Loucy (cell line): ENCODE measurements around the gene CHKB.

Experiments
- H2AFZ ChIP-seq: fragments of 200-600 bp; sonication (generic); 2 replicates; pipeline ENCODE4 v1.6.0; 2016; ENCODE audit warnings: antibody characterized with exemption, mild to moderate bottlenecking, low read length, moderate library complexity
- H3F3A ChIP-seq: fragments of 200-600 bp; 2 replicates; pipeline ENCODE4 v1.6.0; 2016; ENCODE audit warnings: antibody characterized with exemption, low read depth, mild to moderate bottlenecking
- H3K27me3 ChIP-seq: fragments of 200-600 bp; sonication (generic); 2 replicates; pipeline ENCODE4 v1.6.1; 2014; ENCODE audit warnings: low read length, mild to moderate bottlenecking; ENCODE audit not compliant: insufficient read depth, poor library complexity, severe bottlenecking
- H3K36me3 ChIP-seq: fragments of 200-600 bp; sonication (generic); 2 replicates; pipeline ENCODE4 v1.6.1; 2016; ENCODE audit warnings: low read length; ENCODE audit not compliant: insufficient read depth
- H3K4me1 ChIP-seq: fragments of 200-600 bp; sonication (generic); 2 replicates; pipeline ENCODE4 v1.5.1; 2014; ENCODE audit warnings: low read length, mild to moderate bottlenecking; ENCODE audit not compliant: insufficient read depth, poor library complexity, severe bottlenecking
- H3K4me2 ChIP-seq: fragments of 200-600 bp; sonication (generic); 2 replicates; pipeline ENCODE4 v1.6.0; 2014; ENCODE audit warnings: antibody characterized with exemption, low read length, low read depth, mild to moderate bottlenecking; ENCODE audit not compliant: poor library complexity, severe bottlenecking
- H3K4me3 ChIP-seq: fragments of 200-600 bp; sonication (generic); 2 replicates; pipeline ENCODE4 v1.5.1; 2014; ENCODE audit warnings: low read length, mild to moderate bottlenecking, mixed read lengths; ENCODE audit not compliant: poor library complexity, severe bottlenecking
- H3K79me2 ChIP-seq: fragments of 200-600 bp; sonication (generic); 2 replicates; pipeline ENCODE4 v1.6.1; 2014; ENCODE audit warnings: low read length; ENCODE audit not compliant: insufficient read depth
- H3K9ac ChIP-seq: fragments of 200-600 bp; sonication (generic); 2 replicates; pipeline ENCODE4 v1.6.0; 2014; ENCODE audit warnings: mild to moderate bottlenecking, low read depth, low read length, moderate library complexity; ENCODE audit not compliant: poor library complexity, severe bottlenecking
- H3K9me2 ChIP-seq: fragments of 200-600 bp; sonication (generic); replicated peaks from 2 replicates; pipeline ENCODE4 v1.6.1; 2016; ENCODE audit warnings: low read depth, low read length, mixed read lengths
- H3K9me3 ChIP-seq: fragments of 200-600 bp; sonication (generic); 2 replicates; pipeline ENCODE4 v1.6.1; 2014; ENCODE audit warnings: mild to moderate bottlenecking, antibody characterized with exemption, low read length, low read depth; ENCODE audit not compliant: insufficient read depth
- H4K20me1 ChIP-seq: fragments of 200-600 bp; sonication (generic); 2 replicates; pipeline ENCODE4 v1.6.0; 2014; ENCODE audit warnings: antibody characterized with exemption, low read length, mild to moderate bottlenecking; ENCODE audit not compliant: insufficient read depth, poor library complexity, severe bottlenecking
- CTCF ChIP-seq: fragments of 200-600 bp; sonication (generic); conservative IDR thresholded peaks from 2 replicates; pipeline ENCODE4 v1.5.1; 2014; ENCODE audit warnings: mild to moderate bottlenecking, antibody characterized with exemption, low read length
- EZH2phosphoT487 ChIP-seq: fragments of 200-600 bp; IDR thresholded peaks from 2 replicates; pipeline ENCODE4 v1.6.1; 2018; ENCODE audit warnings: antibody characterized with exemption, mild to moderate bottlenecking, moderate library complexity, borderline replicate concordance

The CHKB gene

GRCh38 chr22:50612528-50613221 is 30.0 kb upstream of the CHKB start:
- Histone ChIP-seq H3K9me3 (no peaks in the 10 kb centered on the region), H3K9ac (no peak overlapping the region), H3K4me2 (no peak overlapping the region), H3K4me1 (no peaks in the 10 kb centered on the region), H3F3A (no peaks in the 10 kb centered on the region), H2AFZ (no peak overlapping the region), H3K4me3 (no peak overlapping the region), H3K36me3 (no peaks in the 10 kb centered on the region), H3K9me2 (no peaks in the 10 kb centered on the region), H4K20me1 (no peaks in the 10 kb centered on the region), H3K79me2 (no peaks in the 10 kb centered on the region), H3K27me3 (no peaks in the 10 kb centered on the region)
- TF ChIP-seq EZH2phosphoT487 (no peak), CTCF (no peak)

DNA sequence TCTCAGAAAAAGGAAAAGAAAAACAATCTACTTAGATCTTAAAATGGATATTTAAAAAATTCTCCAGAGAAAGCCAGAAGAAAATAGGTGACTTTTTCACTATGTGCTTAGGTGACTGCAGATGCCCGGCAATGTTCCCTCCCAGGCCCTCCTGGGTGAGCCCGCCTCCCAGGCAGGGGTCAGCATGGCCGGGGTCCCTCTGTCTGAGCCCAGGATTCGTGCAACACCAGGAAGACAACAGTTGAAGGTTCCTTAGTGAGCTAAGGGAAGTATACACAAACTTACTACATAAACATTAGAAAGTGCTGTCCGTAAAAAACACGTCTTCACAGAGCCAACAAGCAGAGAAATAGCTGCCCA is 29.5 kb upstream of the CHKB start:
- H3F3A ChIP-seq = no peaks in the 10 kb centered on the region
- no peak overlapping the region for H3K4me2 ChIP-seq
- H3K9ac ChIP-seq = no peak overlapping the region
- no peaks in the 10 kb centered on the region for H3K79me2 ChIP-seq
- TF ChIP-seq CTCF (no peak), EZH2phosphoT487 (no peak)
- no peaks in the 10 kb centered on the region for H3K4me1 ChIP-seq
- no peaks in the 10 kb centered on the region for H3K9me2 ChIP-seq
- H3K27me3 ChIP-seq = no peaks in the 10 kb centered on the region
- H3K36me3 ChIP-seq = no peaks in the 10 kb centered on the region
- H3K4me3 ChIP-seq = no peak overlapping the region
- H3K9me3 ChIP-seq = no peaks in the 10 kb centered on the region
- no peak overlapping the region for H2AFZ ChIP-seq
- no peaks in the 10 kb centered on the region for H4K20me1 ChIP-seq

DNA sequence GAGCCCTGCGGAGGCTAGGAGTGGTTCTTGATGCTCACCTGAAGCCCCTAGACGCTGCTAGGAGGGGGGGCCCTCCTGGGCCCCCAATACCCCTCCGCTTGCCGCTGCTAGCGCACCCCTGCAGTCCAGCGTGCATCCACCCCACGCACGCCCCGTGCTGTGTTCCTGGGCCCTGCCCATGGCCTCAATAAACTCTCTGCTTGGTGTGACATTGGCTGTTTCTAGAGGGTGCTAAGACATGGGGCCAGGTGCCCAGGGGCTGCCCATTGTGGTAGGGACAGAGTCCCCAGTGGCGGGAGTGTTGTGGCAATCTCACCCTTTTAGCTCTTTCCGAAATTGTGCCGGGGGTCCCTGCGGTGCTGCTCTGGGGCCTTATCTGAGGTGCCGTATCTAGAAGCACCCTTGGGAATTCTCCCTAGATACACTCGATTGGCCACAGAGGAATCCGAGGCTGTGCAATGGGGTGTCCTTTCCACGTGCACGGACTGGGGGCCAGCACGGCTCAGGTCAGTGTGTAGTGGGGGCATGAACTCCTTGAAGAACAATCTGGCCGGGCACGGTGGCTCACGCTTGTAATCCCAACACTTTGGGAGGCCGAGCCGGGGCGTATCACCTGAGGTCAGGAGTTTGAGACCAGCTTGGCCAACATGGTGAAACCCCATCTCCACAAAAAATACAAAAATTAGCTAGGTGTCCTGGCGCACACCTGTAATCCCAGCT is 28.9 kb upstream of the CHKB start:
- no peak overlapping the region for H3K4me2 ChIP-seq
- H3F3A ChIP-seq = no peaks in the 10 kb centered on the region
- H3K9ac ChIP-seq = no peak overlapping the region
- H3K4me3 ChIP-seq = no peak overlapping the region
- no peaks in the 10 kb centered on the region for H3K27me3 ChIP-seq
- H3K4me1 ChIP-seq = no peaks in the 10 kb centered on the region
- TF ChIP-seq CTCF = no peak
- TF ChIP-seq EZH2phosphoT487 = no peak
- no peaks in the 10 kb centered on the region for H3K9me2 ChIP-seq
- no peaks in the 10 kb centered on the region for H3K9me3 ChIP-seq
- H4K20me1 ChIP-seq = no peaks in the 10 kb centered on the region
- H3K79me2 ChIP-seq = no peaks in the 10 kb centered on the region
- no peaks in the 10 kb centered on the region for H3K36me3 ChIP-seq
- no peak overlapping the region for H2AFZ ChIP-seq
